B cell (primary cell): ENCODE measurements around the gene SPTAN1. TPM values are rescaled to one million over a fixed set of nuclear protein-coding genes. Genes with fewer than 3 reads are reported as not detected.

Experiments
- ATAC-seq: fragments of 200-7000 bp; cut with Tn5 transposase; one replicate; pipeline ENCODE4 v1.10.0; 2021; ENCODE audit warnings: low read depth, mild to moderate bottlenecking, moderate number of reproducible peaks, moderate library complexity
- CTCF ChIA-PET: fragments of 350-600 bp; sonication (Branson Sonifier 250); formaldehyde crosslinking; loops from one replicate; lab custom pipeline; 2021; ENCODE audit warnings: antibody characterized with exemption, inconsistent platforms; lab: Charles Lee
- POLR2A ChIA-PET: fragments of 350-600 bp; sonication (Branson Sonifier 250); formaldehyde crosslinking; loops from one replicate; lab custom pipeline; 2021; ENCODE audit warnings: antibody characterized with exemption; lab: Charles Lee
- DNase-seq: peaks from one replicate; pipeline ENCODE4 v3.0.0; 2013
- H2AFZ ChIP-seq: 2 replicates; pipeline ENCODE4 v1.6.1; 2012; ENCODE audit warnings: mild to moderate bottlenecking, low read depth, low read length; ENCODE audit not compliant: insufficient read depth, poor library complexity, severe bottlenecking
- H3K27ac ChIP-seq, 2 donors: 1 replicate in 1 of 2; 2 replicates in 1 of 2; pipeline ENCODE4 v1.5.1; 2012 to 2013; ENCODE audit warnings: low read length in 2 of 2, mild to moderate bottlenecking in 2 of 2, moderate library complexity in 1 of 2
- H3K27me3 ChIP-seq, 4 experiments: fragments of 200-600 bp in 1 of 4; sonication (generic) in 1 of 4; replicated peaks in 1 of 4; 1 replicate in 2 of 4; 2 replicates in 2 of 4; pipeline versions ENCODE4 v1.6.1 to v1.7.0; 2013 to 2016; ENCODE audit warnings: low read length in 3 of 4, mild to moderate bottlenecking in 2 of 4, mixed read lengths in 1 of 4, moderate library complexity in 1 of 4; ENCODE audit not compliant: insufficient read depth in 4 of 4, control insufficient read depth in 3 of 4; ENCODE audit errors: control extremely low read depth in 1 of 4
- H3K36me3 ChIP-seq, 2 experiments: replicated peaks in 1 of 2; 1 replicate in 1 of 2; 2 replicates in 1 of 2; pipeline versions ENCODE4 v1.6.1 to v1.7.1; 2013; ENCODE audit warnings: low read length in 1 of 2; ENCODE audit not compliant: insufficient read depth in 2 of 2, control insufficient read depth in 1 of 2; ENCODE audit errors: control extremely low read depth in 1 of 2, extremely low read depth in 1 of 2
- H3K4me1 ChIP-seq, 2 donors: fragments of 200-600 bp in 1 of 2; sonication (generic) in 1 of 2; 1 replicate in 1 of 2; 2 replicates in 1 of 2; pipeline versions ENCODE4 v1.5.1 to v1.6.1; 2013 to 2017; ENCODE audit warnings: low read length in 2 of 2; ENCODE audit not compliant: control insufficient read depth in 2 of 2, insufficient read depth in 2 of 2
- H3K4me2 ChIP-seq: replicated peaks from 2 replicates; pipeline ENCODE3; 2012; ENCODE audit warnings: mild to moderate bottlenecking, low read depth, low read length; ENCODE audit not compliant: poor library complexity, severe bottlenecking
- H3K4me3 ChIP-seq, 5 experiments: fragments of 200-600 bp in 1 of 5; sonication (generic) in 1 of 5; 1 replicate in 3 of 5; 2 replicates in 2 of 5; pipeline versions ENCODE4 v1.5.1 to v1.7.0; 2011 to 2016; ENCODE audit warnings: low read length in 4 of 5, mild to moderate bottlenecking in 4 of 5, low read depth in 2 of 5, control low read depth in 1 of 5, moderate library complexity in 1 of 5; ENCODE audit not compliant: insufficient read depth in 1 of 5; ENCODE audit errors: control extremely low read depth in 1 of 5, extremely low read depth in 1 of 5
- H3K79me2 ChIP-seq: fragments of 200-600 bp; sonication (generic); one replicate; pipeline ENCODE4 v1.6.0; 2016; ENCODE audit warnings: low read length; ENCODE audit not compliant: control insufficient read depth, insufficient read depth
- H3K9ac ChIP-seq: fragments of 200-600 bp; sonication (generic); 2 replicates; pipeline ENCODE4 v1.6.1; 2017; ENCODE audit warnings: mild to moderate bottlenecking, low read length, moderate library complexity
- H3K9me3 ChIP-seq, 3 donors: one replicate each; pipeline versions ENCODE4 v1.6.1 to v1.7.1; 2013; ENCODE audit warnings: low read length in 2 of 3; ENCODE audit not compliant: control insufficient read depth in 2 of 3, insufficient read depth in 1 of 3; ENCODE audit errors: control extremely low read depth in 1 of 3
- H4K20me1 ChIP-seq: 2 replicates; pipeline ENCODE4 v1.6.0; 2012; ENCODE audit warnings: mild to moderate bottlenecking, low read length; ENCODE audit not compliant: insufficient read depth, control insufficient read depth, poor library complexity, severe bottlenecking
- H3K27ac Mint-ChIP-seq: one replicate; pipeline ENCODE4 v1.8.0; 2021; ENCODE audit warnings: mixed read lengths
- H3K27me3 Mint-ChIP-seq: one replicate; pipeline ENCODE4 v1.8.0; 2021; ENCODE audit warnings: mixed read lengths
- H3K4me1 Mint-ChIP-seq: one replicate; pipeline ENCODE4 v1.8.0; 2021; ENCODE audit warnings: mixed read lengths
- H3K4me3 Mint-ChIP-seq: one replicate; pipeline ENCODE4 v1.8.0; 2021; ENCODE audit warnings: mixed read lengths
- H3K9me3 Mint-ChIP-seq: one replicate; pipeline ENCODE4 v1.8.0; 2022; ENCODE audit warnings: mixed read lengths; ENCODE audit not compliant: insufficient read depth
- EZH2 ChIP-seq: IDR thresholded peaks from 2 replicates; pipeline ENCODE4 v1.6.1; 2012; ENCODE audit warnings: borderline replicate concordance, low read depth, mild to moderate bottlenecking, moderate library complexity, low read length; ENCODE audit not compliant: insufficient read depth, poor library complexity, severe bottlenecking
- WGBS: methylation state at CpG from one replicate; pipeline ENCODE4 v1.1.5; 2013; ENCODE audit warnings: missing lambda C conversion rate; ENCODE audit not compliant: insufficient coverage; 5-methylcytosine and 5-hydroxymethylcytosine counted together
- intact Hi-C: fragments of 100-400 bp; cut with micrococcal nuclease; formaldehyde crosslinking; loops from one replicate; pipeline ENCODE4 v1.10.0; 2022
- polyA plus RNA-seq: library from polyadenylated mRNA; depleted of rRNA; stranded (reverse); fragments of >200 nt; gene quantifications from 2 replicates; pipeline ENCODE4 v1.2.3, GENCODE V29; 2012
- total RNA-seq, 2 donors: library from RNA; stranded (reverse); fragments of 120-200 nt in 1 of 2; gene quantifications; 1 replicate in 1 of 2; 2 replicates in 1 of 2; pipeline versions ENCODE4 v1.2.3 to v1.2.4, GENCODE V29; 2013 to 2022
- TF ChIP-seq, protein P1 (sequence below): fragments of 200-600 bp; IDR thresholded peaks from one replicate; pipeline ENCODE4 v1.8.0; 2022; ENCODE audit warnings: antibody characterized with exemption, mild to moderate bottlenecking

Gene SPTAN1
- total and polyA plus RNA-seq, 2 donors (not counting 1 experiment from before 2014, with no cell fraction given) = 129 to 351 TPM

GRCh38 chr9:128528445-128529160 lies 23.8 kb upstream of the SPTAN1 start:
- Mint-ChIP-seq H3K4me1 (peaks cover 2% of the 10 kb centered on the region), H3K4me3 (no peak overlapping the region), H3K9me3 (no peaks in the 10 kb centered on the region), H3K27me3 (no peaks in the 10 kb centered on the region), H3K27ac (no peak overlapping the region)
- no peak for TF ChIP-seq EZH2
- TF ChIP-seq, protein P1, sequence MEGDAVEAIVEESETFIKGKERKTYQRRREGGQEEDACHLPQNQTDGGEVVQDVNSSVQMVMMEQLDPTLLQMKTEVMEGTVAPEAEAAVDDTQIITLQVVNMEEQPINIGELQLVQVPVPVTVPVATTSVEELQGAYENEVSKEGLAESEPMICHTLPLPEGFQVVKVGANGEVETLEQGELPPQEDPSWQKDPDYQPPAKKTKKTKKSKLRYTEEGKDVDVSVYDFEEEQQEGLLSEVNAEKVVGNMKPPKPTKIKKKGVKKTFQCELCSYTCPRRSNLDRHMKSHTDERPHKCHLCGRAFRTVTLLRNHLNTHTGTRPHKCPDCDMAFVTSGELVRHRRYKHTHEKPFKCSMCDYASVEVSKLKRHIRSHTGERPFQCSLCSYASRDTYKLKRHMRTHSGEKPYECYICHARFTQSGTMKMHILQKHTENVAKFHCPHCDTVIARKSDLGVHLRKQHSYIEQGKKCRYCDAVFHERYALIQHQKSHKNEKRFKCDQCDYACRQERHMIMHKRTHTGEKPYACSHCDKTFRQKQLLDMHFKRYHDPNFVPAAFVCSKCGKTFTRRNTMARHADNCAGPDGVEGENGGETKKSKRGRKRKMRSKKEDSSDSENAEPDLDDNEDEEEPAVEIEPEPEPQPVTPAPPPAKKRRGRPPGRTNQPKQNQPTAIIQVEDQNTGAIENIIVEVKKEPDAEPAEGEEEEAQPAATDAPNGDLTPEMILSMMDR = no peak
- ChIA-PET CTCF (no interaction called here), POLR2A (interaction anchor here (0.6 kb wide), 1 partner anchor 20 kb away, joined by 3 read pairs; no protein-coding TSS in a partner anchor)
- intact Hi-C loops = no loop called here
- no peak overlapping the region for H3K27ac ChIP-seq
- peaks cover 20 to 67% of the 10 kb centered on the region in 2 experiments for H3K36me3 ChIP-seq
- no peak overlapping the region for H2AFZ ChIP-seq
- H3K9me3 ChIP-seq = no peaks in the 10 kb centered on the region
- no peak for DNase-seq
- H3K4me1 ChIP-seq = no peaks in the 10 kb centered on the region
- no peak overlapping the region for H3K4me3 ChIP-seq
- H3K9ac ChIP-seq = no peak overlapping the region
- H3K27me3 ChIP-seq = no peaks in the 10 kb centered on the region
- no peaks in the 10 kb centered on the region for H4K20me1 ChIP-seq
- WGBS = 100% methylated on average over 6 of the region's 15 CpGs
- no peak for ATAC-seq
- no peaks in the 10 kb centered on the region for H3K79me2 ChIP-seq
- H3K4me2 ChIP-seq = no peak overlapping the region

DNA sequence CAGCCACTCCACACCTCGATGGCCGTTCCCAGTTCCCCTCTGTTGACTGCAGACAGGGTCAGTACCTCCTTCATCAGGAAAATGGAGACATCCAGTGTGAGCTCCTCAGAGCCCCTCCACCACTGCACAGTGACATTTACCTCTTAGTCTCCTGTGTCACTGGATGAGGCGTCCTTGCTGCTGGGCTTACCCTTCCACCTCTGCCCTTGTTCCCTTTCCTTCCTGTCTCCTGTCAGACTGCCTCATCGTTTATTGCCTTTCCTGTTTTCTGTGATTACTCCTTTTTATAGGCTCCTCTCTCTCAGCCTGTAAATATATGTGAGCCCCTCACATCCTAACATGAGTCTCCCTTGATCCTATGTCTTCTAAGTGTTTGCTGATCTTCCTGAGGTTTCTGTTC lies 23.2 kb upstream of the SPTAN1 start:
- no peaks in the 10 kb centered on the region for H3K9me3 Mint-ChIP-seq
- ChIA-PET POLR2A (no interaction called here), CTCF (no interaction called here)
- Histone ChIP-seq H3K36me3 (peaks cover 22 to 68% of the 10 kb centered on the region in 2 experiments), H3K4me3 (no peak overlapping the region), H4K20me1 (no peaks in the 10 kb centered on the region), H3K9ac (no peak overlapping the region), H3K27ac (no peak overlapping the region), H3K4me2 (no peak overlapping the region), H3K79me2 (no peaks in the 10 kb centered on the region), H3K9me3 (no peaks in the 10 kb centered on the region), H3K4me1 (no peaks in the 10 kb centered on the region), H2AFZ (no peak overlapping the region), H3K27me3 (no peaks in the 10 kb centered on the region)
- no peaks in the 10 kb centered on the region for H3K27me3 Mint-ChIP-seq
- H3K4me3 Mint-ChIP-seq = no peak overlapping the region
- no peak for ATAC-seq
- TF ChIP-seq, protein P1 = no peak
- TF ChIP-seq EZH2 = no peak
- 82% methylated on average over 4 of the region's 4 CpGs for WGBS
- H3K4me1 Mint-ChIP-seq = peaks cover 2% of the 10 kb centered on the region
- intact Hi-C loops = no loop called here
- no peak for DNase-seq
- H3K27ac Mint-ChIP-seq = no peak overlapping the region
